Stimulated activated CD4-positive, alpha-beta T cell treated with anti-CD3 and anti-CD28 coated beads, TNF-alpha, amount 100 ng/mL, for 4 hours (primary cell): ENCODE results near the gene TWSG1.
"Not testable (repeated sequence)": the region's sequence is repeated elsewhere in the genome, so short reads cannot be mapped to it uniquely, and the experiment has no call there.

Experiments used
- DNase-seq, 3 experiments: peaks; one replicate each; pipeline ENCODE4 v3.0.0-alpha.2; 2020; ENCODE audit warnings: low read depth in 3 of 3

TWSG1 gene

DNA sequence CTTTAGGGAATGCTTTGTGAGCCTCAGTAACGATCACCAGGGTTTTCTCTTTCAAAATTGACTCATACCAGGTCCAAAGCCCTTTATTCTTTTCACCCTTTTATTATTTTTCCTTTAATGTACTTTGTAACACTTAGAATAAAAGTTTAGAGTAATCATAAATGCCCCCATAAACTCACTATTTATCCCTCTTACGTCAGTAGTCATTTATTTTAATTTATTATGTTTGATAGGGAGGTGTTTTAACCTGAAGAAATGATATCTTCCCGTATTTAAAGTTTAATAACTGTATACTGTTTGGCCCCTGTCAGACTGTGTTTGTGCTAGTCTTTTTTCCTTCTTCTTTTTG, 1.1 kb downstream of the TWSG1 start:
- DNase-seq = no peak

- DNase-seq = no peak
Measured at GRCh38 chr18:9336827-9337226, 2.3 kb downstream of the TWSG1 start.

GRCh38 chr18:9337873-9338272, 3.3 kb downstream of the TWSG1 start:
- no peak for DNase-seq

DNA sequence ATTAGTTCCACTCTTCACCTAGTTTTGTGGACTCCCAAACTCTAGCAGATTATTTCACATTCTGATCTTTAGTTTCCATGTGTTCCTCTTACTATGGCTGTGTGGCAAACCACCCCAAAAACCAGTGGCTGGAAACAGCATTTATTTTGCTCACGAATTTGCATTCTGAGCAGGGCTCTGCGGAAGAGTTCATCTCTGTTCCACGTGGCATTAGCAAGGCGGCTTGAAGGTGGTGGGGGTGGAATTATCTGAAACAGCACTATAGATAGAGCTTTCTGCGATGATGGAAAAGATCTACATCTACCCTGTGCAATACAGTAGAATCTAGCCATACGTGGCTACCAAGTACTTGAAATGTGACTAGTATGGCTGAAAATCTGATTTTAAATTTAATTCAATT, 5.9 kb downstream of the TWSG1 start:
- DNase-seq = no peak

GRCh38 chr18:9343577-9343976, 9.0 kb downstream of the TWSG1 start:
- DNase-seq = no peak

GRCh38 chr18:9346775-9347174, 12.2 kb downstream of the TWSG1 start:
- DNase-seq = no peak

- no peak for DNase-seq
Measured at GRCh38 chr18:9348079-9348671, 13.6 kb downstream of the TWSG1 start.

DNA sequence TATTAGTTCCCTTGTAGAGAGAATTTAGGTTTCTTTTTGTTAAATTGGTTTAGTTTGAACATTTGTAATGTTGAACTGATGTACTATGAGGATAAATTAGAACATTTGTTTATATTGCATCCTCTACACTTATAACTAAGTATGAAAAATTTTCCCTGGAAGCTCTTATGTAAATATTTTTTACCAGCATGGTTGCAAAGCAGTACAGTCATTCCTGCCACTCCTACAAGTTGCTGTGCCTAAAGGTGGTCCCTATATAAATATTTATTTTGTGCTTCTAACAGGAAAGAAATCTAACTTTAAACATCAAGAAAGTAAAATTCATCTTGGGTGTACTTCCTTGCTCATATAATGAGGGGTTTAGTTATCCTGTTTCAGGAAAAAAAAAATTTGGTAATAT, 14.2 kb downstream of the TWSG1 start:
- DNase-seq = no peak

- DNase-seq = no peak
Measured at GRCh38 chr18:9353596-9353995, 19.0 kb downstream of the TWSG1 start.

DNA sequence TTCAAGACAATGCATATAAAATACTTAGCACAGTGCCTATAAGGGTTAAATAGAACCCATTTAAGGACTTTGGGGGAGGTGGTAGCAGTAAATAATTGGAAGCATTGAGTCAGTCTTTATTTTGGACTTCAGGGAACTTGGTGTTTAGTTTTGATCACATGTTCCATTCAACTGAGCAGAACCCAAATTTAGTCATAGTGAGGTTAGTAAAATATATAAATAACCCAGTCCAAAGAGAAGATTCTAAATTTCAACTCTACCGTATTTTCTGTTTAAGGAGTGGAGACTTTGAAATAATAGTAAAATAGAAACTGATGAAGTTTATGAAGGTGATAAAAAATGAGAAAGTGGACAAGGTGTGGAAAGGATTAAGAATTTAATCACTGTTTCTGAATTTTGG, 19.7 kb downstream of the TWSG1 start:
- no peak for DNase-seq

DNA sequence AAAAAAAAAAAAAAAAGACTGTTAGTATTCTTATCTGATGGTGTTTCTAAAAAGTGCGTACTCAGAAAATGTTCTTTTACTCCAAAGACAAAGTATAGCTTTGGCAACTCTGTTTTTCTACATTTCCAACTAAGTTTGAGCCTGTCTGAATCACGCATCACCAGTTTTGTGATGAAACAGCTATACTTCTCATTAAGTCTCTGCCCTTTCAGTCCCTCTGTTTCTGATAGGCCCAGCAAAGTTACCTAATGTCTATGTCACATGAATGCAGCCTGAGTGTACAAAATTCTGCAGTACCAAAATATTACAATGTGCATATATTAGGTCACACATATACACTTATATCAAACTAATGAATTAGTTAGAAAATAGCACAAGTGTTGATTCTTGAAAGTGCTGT, 22.4 kb downstream of the TWSG1 start:
- no peak for DNase-seq

- DNase-seq = no peak
Measured at GRCh38 chr18:9359796-9360195, 25.2 kb downstream of the TWSG1 start.

- DNase-seq = no peak
Measured at GRCh38 chr18:9361191-9361590, 26.6 kb downstream of the TWSG1 start.

- no peak for DNase-seq
Measured at GRCh38 chr18:9362869-9363268, 28.3 kb downstream of the TWSG1 start.

GRCh38 chr18:9364242-9364641, 29.7 kb downstream of the TWSG1 start:
- DNase-seq = no peak

- DNase-seq = no peak
Measured at GRCh38 chr18:9365406-9365805, 30.8 kb downstream of the TWSG1 start.

- DNase-seq = no peak
Measured at GRCh38 chr18:9366126-9366714, 31.6 kb downstream of the TWSG1 start.

GRCh38 chr18:9373254-9373653, 38.7 kb downstream of the TWSG1 start:
- not testable (repeated sequence) for DNase-seq

- DNase-seq = no peak
Measured at GRCh38 chr18:9379118-9379517, 44.5 kb downstream of the TWSG1 start.

- DNase-seq = no peak
Measured at GRCh38 chr18:9380101-9380500, 45.5 kb downstream of the TWSG1 start.

DNA sequence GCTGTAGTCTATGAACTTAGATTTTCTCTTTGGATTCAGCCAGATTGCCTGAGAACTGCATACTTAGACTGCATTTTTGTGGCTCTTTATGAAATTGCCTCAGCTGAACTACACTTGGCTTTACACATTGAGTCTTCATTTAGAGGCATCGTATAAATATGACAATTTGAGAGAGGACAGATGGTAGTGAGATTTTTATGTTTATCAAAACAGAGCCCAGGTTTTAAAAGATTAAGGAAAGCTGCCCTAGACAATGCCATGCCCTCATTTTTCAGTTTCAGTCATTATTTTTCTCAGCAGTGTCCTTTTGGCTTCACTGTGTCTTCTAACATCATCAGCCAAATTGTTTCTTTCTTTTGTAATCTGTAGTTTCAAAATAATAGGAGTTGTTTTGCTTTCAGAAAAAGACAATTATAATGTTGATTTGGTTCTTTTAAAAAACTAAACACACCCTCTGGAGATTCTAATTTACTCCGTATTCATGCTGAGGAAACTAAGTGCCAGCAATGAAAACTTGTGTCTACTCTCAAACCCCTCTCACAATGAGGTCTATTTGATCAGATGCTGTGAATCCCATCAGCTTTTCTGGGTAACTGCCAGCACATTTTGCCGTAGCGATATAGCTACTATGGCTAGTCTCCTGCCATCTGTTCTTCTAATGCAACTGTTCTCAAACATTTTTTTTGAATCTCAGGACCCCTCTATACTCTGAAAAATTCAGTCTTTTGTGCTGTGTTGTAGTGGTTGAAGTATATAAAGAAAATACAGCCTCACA, 46.2 kb downstream of the TWSG1 start:
- DNase-seq = no peak

DNA sequence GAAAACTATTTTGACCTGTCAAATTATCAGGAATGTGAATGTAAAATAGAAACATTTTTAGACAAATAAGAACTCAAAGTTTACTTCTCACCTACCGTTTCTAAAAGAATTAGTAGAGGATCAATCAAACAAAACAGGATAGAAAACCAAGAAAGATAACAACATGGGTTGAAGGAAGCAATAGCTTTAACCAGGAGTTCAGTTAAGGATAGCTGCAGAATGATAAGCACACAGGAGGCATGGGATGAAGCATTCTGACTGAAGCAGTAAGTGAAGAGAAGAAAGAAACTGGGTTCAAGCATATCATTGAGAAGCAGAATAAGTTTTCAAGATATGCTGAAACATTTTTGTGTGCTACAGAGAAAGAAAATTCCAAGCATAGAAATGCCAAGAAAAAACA, 52.3 kb downstream of the TWSG1 start:
- no peak for DNase-seq

DNA sequence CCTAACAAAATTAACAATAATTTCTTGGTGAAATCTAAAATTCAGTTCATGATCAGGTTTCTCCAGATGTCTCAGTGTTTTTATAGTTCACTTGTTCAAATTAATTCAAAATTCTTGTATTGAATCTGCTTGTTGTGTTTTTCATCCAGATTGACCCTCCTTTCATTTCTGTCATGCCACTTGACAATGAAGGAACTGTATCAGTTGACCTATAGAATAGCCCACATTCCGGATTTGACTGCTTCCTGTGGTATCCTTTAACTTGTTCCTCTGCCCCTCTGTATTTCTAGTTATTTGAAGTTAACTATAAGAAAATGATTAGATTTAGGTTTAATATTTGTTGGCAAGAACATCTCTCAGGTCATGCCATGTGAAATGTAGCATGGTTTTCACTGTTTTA, 53.3 kb downstream of the TWSG1 start:
- DNase-seq = no peak
